HUES6 (cell line): ENCODE measurements around the gene SLC6A8.

Source experiments
- H3K27ac ChIP-seq: 2 replicates; pipeline ENCODE4 v1.7.0; 2013; ENCODE audit warnings: low read depth, mild to moderate bottlenecking, low read length, inconsistent platforms
- H3K27me3 ChIP-seq: 2 replicates; pipeline ENCODE4 v1.6.1; 2013; ENCODE audit warnings: low read length; ENCODE audit not compliant: control insufficient read depth, insufficient read depth
- H3K36me3 ChIP-seq: 2 replicates; pipeline ENCODE4 v1.6.1; 2013; ENCODE audit warnings: low read length; ENCODE audit not compliant: control insufficient read depth, insufficient read depth
- H3K4me1 ChIP-seq: 2 replicates; pipeline ENCODE4 v1.6.1; 2013; ENCODE audit warnings: low read length; ENCODE audit not compliant: control insufficient read depth, insufficient read depth
- H3K4me3 ChIP-seq: 2 replicates; pipeline ENCODE4 v1.5.1; 2013; ENCODE audit warnings: low read depth, low read length
- H3K9ac ChIP-seq: one replicate; pipeline ENCODE4 v1.6.1; 2013; ENCODE audit warnings: mild to moderate bottlenecking, low read length
- H3K9me3 ChIP-seq: 2 replicates; pipeline ENCODE4 v1.6.1; 2013; ENCODE audit warnings: low read depth, low read length; ENCODE audit not compliant: control insufficient read depth, insufficient read depth

Gene SLC6A8

GRCh38 chrX:153722704-153723350 is 35.1 kb downstream of the SLC6A8 start:
- Histone ChIP-seq H3K4me3 (peak overlapping the region; percentile 66), H3K36me3 (peaks cover 44% of the 10 kb centered on the region), H3K9ac (peak overlapping the region; percentile 86), H3K9me3 (peaks cover 15% of the 10 kb centered on the region; the same call in 1 of the 2 replicates), H3K4me1 (peaks cover 34% of the 10 kb centered on the region), H3K27ac (peak overlapping the region; percentile 84; the same call in 1 of the 2 replicates), H3K27me3 (no peaks in the 10 kb centered on the region)

GRCh38 chrX:153723351-153724251 is 35.9 kb downstream of the SLC6A8 start:
- peaks cover 39% of the 10 kb centered on the region for H3K4me1 ChIP-seq
- peak overlapping the region; percentile 84; the same call in 1 of the 2 replicates for H3K27ac ChIP-seq
- peak overlapping the region; percentile 66 for H3K4me3 ChIP-seq

GRCh38 chrX:153724252-153725038 is 36.7 kb downstream of the SLC6A8 start, which contains the start of the genes ABCD1 and BCAP31:
TSS of gene ABCD1 (plus strand) at chrX:153724856. CDS start at chrX:153725267, 411 bp downstream.
TSS of gene BCAP31 (minus strand) at chrX:153724387. CDS start at chrX:153723244, 1,143 bp downstream.
- H3K4me3 ChIP-seq: peak within 1 kb of the TSS; percentile 66
- H3K27me3 ChIP-seq: no peaks in the 10 kb centered on the region
- H3K9ac ChIP-seq: peak within 1 kb of the TSS; percentile 86
- peaks cover 29% of the 10 kb centered on the region for H3K36me3 ChIP-seq
- H3K4me1 ChIP-seq: peaks cover 39% of the 10 kb centered on the region
- H3K27ac ChIP-seq: peak within 1 kb of the TSS; percentile 86; the same call in 1 of the 2 replicates
- peaks cover 19% of the 10 kb centered on the region; the same call in 1 of the 2 replicates for H3K9me3 ChIP-seq

More at GRCh38 chrX:153723351-153724251, 35.9 kb downstream of the SLC6A8 start:
- H3K9ac ChIP-seq: peak overlapping the region; percentile 86
- peaks cover 21% of the 10 kb centered on the region; the same call in 1 of the 2 replicates for H3K9me3 ChIP-seq
- H3K36me3 ChIP-seq: peaks cover 36% of the 10 kb centered on the region
- no peaks in the 10 kb centered on the region for H3K27me3 ChIP-seq

GRCh38 chrX:153725039-153725831 is 37.5 kb downstream of the SLC6A8 start:
- peaks cover 24% of the 10 kb centered on the region for H3K36me3 ChIP-seq
- peaks cover 19% of the 10 kb centered on the region; the same call in 1 of the 2 replicates for H3K9me3 ChIP-seq
- H3K4me1 ChIP-seq: peaks cover 39% of the 10 kb centered on the region
- H3K4me3 ChIP-seq: peak overlapping the region; percentile 56
- H3K27me3 ChIP-seq: no peaks in the 10 kb centered on the region
- H3K9ac ChIP-seq: peak overlapping the region; percentile 82
- peak overlapping the region; percentile 86; the same call in 1 of the 2 replicates for H3K27ac ChIP-seq

- Histone ChIP-seq H3K9ac (peak overlapping the region; percentile 82), H3K36me3 (peaks cover 18% of the 10 kb centered on the region), H3K9me3 (peaks cover 19% of the 10 kb centered on the region; the same call in 1 of the 2 replicates), H3K4me3 (peak overlapping the region; percentile 56; the same call in 1 of the 2 replicates), H3K27ac (peak overlapping the region; percentile 86; the same call in 1 of the 2 replicates), H3K27me3 (no peaks in the 10 kb centered on the region), H3K4me1 (peaks cover 39% of the 10 kb centered on the region)
These were observed 38.1 kb downstream of the SLC6A8 start for GRCh38 chrX:153725832-153726285.

GRCh38 chrX:153726286-153727122 is 38.8 kb downstream of the SLC6A8 start:
- H3K36me3 ChIP-seq: peaks cover 16% of the 10 kb centered on the region
- H3K9me3 ChIP-seq: peaks cover 24% of the 10 kb centered on the region; the same call in 1 of the 2 replicates
- peaks cover 39% of the 10 kb centered on the region for H3K4me1 ChIP-seq
- no peaks in the 10 kb centered on the region for H3K27me3 ChIP-seq
- peak overlapping the region; percentile 56; the same call in 1 of the 2 replicates for H3K4me3 ChIP-seq
- peak overlapping the region; percentile 82 for H3K9ac ChIP-seq
- peak overlapping the region; percentile 86; the same call in 1 of the 2 replicates for H3K27ac ChIP-seq

- peaks cover 39% of the 10 kb centered on the region for H3K4me1 ChIP-seq
- peak overlapping the region; percentile 56; the same call in 1 of the 2 replicates for H3K4me3 ChIP-seq
- no peaks in the 10 kb centered on the region for H3K27me3 ChIP-seq
- H3K36me3 ChIP-seq: peaks cover 10% of the 10 kb centered on the region
- H3K27ac ChIP-seq: peak overlapping the region; percentile 86; the same call in 1 of the 2 replicates
- peak overlapping the region; percentile 79 for H3K9ac ChIP-seq
- H3K9me3 ChIP-seq: peaks cover 33% of the 10 kb centered on the region; the same call in 1 of the 2 replicates
These were observed 39.6 kb downstream of the SLC6A8 start for GRCh38 chrX:153727123-153727931.

- Histone ChIP-seq H3K27ac (no peak overlapping the region), H3K4me3 (no peak overlapping the region)
These were observed 40.4 kb downstream of the SLC6A8 start for GRCh38 chrX:153728095-153728494.

More at GRCh38 chrX:153728095-153728494, 40.4 kb downstream of the SLC6A8 start:
- Histone ChIP-seq H3K9ac (no peak overlapping the region), H3K9me3 (peaks cover 35% of the 10 kb centered on the region; the same call in 1 of the 2 replicates), H3K4me1 (peaks cover 33% of the 10 kb centered on the region), H3K27me3 (no peaks in the 10 kb centered on the region), H3K36me3 (peaks cover 4% of the 10 kb centered on the region; the same call in 1 of the 2 replicates)
